OCI-M1 (cell line): ENCODE results near the gene PHACTR1.
"Not testable (repeated sequence)": the region's sequence is repeated elsewhere in the genome, so short reads cannot be mapped to it uniquely, and the experiment has no call there.

ENCODE experiments used
- DNase-seq: peaks from one replicate; lab custom pipeline; 2025; lab: John Stamatoyannopoulos, UW

PHACTR1 gene

DNA sequence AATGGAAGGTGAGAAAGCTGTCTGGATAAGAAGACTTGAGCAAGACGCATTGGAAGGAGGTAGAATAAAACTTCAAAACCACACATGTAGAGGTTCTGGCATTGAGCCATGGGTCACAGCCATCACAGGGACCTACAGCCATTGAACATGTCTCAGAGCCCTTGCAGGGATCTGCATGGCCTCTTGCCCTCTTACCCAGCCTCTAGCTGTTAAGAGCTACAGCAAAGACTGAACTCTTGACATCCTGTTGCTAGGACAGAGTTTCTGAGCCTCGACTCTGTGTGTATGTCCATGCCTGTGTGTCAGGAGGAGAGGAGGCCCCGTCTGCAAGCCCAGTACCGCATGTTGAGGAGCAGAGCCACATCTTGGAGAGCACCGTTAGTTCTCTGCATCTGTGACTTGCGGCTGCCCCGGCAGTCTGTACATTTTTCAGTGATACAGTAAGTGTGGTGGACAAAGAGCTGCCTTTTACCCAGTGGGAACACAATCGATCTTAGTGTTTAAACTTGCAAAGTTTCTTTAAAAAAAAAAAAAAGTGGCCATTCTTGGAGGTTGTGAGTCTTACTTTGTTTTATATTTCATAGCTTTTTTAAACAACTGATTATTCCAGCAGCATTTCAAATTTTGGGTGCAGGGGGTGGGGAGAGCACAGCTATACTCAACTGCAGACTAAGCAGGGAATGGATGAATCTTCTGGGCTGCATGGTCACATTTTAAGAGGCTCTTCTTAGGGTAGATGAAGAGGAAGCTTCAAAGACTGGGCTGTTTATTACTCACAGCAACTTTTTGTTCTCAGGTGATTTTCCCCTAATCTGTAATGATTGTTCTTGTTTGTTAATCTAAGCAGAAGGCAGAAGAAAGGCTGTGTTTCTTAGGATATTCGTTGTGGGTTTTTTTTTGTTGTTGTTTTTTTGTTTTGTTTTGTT is 523.2 kb downstream of the PHACTR1 start:
- DNase-seq, result no peak

DNA sequence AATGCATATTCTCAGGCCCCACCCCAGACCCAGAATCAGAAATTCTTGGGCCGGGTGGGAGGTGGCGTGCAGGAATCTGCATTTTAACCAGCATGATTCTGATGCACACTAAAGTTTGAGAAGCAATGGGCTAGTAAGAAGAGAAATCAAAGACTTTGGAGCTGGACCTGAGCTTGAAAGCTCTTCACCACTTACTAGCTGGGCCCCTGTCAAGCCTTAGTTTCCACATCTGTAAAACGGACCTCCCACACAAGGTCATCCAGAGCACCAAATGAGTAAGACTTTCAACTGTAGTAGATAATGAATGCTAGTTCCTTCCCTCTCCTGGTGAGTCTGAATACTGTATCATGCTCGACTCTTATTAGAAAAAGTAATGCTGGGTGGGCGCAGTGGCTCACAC is 524.8 kb downstream of the PHACTR1 start:
- DNase-seq, result no peak

DNA sequence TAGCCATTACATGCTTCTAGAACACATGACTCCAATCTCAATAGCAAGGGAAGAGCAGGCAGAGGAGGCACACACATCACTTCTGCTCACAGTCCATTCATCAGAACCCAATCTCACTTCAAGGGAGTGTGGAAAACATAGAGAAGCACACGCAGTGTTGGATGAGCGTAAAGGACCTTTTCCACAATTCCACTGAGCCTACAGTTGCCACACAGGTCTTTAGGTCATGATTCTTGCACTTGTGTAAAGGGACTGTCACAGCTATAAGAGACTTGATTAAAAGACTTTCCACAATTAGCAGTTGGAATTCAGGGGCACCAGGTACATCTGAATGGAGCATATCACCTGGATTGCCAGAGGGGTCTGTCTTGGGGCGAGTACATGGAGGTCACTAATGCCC is 525.6 kb downstream of the PHACTR1 start:
- no peak for DNase-seq

DNA sequence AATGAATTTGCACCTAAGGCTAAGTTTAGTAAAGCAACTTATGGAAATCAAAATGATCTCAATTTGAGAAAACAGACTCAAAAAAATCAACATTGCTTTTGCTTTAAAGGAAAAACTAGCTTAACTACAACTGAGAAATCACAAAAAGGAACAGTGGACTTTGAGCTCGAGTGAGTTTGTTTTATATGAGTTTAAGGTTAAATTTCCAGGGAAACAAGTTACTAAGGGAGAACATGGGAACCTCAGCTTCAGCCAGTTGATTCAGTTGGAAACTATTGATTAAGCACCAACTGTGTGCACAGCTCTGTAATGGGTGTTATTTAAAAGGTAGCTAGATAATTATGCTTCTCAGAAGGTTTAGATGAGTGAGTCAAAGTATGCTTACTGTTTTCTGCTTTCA is 526.0 kb downstream of the PHACTR1 start:
- no peak for DNase-seq

GRCh38 chr6:13243033-13243432 is 526.5 kb downstream of the PHACTR1 start:
- no peak for DNase-seq

- DNase-seq, result not testable (repeated sequence)
Measured at GRCh38 chr6:13243745-13244144, 527.2 kb downstream of the PHACTR1 start.

DNA sequence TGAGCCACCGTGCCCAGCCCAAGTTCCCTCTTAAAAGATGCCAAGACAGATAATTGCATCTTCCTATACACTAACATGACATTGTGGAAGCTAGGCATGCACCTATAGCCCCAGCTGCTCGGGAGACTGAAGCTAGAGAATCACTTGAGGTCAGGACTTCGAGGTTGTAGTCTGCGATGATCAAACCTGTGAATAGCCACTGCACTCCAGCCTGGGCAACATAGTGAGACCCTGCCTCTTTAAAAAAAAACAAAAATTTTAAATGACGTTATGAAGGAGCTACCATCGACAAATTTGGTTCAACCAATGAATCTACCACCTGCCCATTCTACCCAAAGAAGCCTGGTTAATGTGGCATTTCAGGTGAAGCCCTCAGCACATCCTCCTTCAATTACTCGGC is 531.1 kb downstream of the PHACTR1 start:
- no peak for DNase-seq

DNA sequence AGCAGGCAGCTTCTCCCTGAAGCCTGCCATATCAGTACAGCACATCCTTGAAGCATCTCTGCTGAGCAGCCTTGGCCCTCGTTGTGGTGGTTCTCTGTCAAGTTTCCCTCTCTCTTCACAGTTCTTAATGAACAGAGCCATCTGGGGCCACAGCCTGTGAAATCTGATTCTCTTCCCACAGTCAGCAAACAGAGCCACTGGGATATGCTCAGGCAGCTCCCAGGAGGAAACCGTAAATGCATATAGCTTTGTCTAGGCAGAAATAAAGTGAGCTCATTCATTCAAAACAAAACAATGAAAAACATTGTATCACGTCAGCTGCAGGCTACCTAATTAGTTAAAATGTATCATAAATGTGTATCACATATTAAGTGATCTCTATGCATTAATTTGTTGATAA is 531.5 kb downstream of the PHACTR1 start:
- no peak for DNase-seq

- no peak for DNase-seq
Measured at GRCh38 chr6:13248584-13248985, 532.0 kb downstream of the PHACTR1 start.

GRCh38 chr6:13248994-13249393 is 532.4 kb downstream of the PHACTR1 start:
- no peak for DNase-seq

- DNase-seq, result no peak
Measured at GRCh38 chr6:13249817-13250216, 533.2 kb downstream of the PHACTR1 start.

- no peak for DNase-seq
Measured at GRCh38 chr6:13250703-13251102, 534.1 kb downstream of the PHACTR1 start.

DNA sequence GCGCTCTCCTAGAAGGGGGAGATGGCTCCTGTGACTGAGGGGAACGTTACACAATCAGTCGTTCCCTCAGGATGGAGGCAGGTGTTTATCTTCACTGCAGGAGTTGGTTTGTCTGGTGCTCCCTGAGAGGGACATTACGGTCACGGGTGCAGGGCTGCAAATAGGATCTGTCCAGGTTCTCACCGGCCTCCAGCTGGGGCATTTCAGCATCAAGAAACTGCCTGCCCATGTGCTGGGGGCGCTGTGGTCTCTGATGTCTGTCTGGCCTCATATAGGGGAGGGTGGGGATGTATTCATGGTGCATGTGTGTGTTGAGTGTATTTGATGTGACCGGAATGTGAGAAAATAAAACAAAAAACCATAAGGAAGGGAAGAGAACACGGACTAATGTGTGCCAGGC is 534.7 kb downstream of the PHACTR1 start:
- no peak for DNase-seq

DNA sequence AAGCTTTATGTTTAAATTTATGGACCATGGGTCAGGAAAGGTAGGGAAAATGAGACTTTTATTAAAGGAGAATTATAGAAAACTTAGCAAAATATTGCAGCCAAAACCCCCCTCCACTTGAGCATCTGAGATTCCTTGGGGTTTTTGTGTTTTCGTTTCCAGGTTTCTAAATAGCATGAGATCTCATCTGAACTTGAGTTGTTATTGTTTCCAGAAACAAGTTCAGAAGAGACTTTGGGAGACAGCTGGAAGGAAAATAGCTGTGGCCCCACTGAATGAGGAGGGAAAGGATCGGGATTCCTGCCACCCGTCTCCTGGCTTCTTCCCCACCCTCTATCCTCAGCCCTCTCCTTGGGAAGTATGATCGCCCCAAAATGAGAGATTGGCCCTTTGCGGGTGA is 536.2 kb downstream of the PHACTR1 start:
- DNase-seq, result no peak

GRCh38 chr6:13253272-13253671 is 536.7 kb downstream of the PHACTR1 start:
- peak; percentile 59 for DNase-seq

- peak; percentile 89 for DNase-seq
Measured at GRCh38 chr6:13256266-13257001, 539.9 kb downstream of the PHACTR1 start.

GRCh38 chr6:13259393-13259792 is 542.8 kb downstream of the PHACTR1 start:
- no peak for DNase-seq

- DNase-seq, result no peak
Measured at GRCh38 chr6:13260101-13260598, 543.6 kb downstream of the PHACTR1 start.

DNA sequence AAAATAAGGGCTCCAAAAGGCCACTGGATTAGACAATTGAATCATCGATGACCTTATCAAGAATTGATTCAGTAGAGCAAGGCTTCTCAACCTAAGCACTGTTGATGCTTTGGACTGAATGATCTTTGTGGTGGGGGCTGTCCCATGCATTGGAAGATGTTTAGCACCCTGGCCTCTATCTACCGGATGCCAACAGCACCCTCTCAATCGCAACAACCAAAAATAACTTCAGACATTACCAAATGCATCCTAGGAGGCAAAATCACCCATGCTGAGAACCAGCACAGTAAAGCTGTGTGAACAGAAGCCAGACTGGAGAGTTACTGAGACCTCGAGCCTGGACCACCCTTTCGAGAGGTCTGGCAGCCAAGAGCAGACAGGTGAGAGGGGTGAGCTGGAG is 544.3 kb downstream of the PHACTR1 start:
- no peak for DNase-seq

DNA sequence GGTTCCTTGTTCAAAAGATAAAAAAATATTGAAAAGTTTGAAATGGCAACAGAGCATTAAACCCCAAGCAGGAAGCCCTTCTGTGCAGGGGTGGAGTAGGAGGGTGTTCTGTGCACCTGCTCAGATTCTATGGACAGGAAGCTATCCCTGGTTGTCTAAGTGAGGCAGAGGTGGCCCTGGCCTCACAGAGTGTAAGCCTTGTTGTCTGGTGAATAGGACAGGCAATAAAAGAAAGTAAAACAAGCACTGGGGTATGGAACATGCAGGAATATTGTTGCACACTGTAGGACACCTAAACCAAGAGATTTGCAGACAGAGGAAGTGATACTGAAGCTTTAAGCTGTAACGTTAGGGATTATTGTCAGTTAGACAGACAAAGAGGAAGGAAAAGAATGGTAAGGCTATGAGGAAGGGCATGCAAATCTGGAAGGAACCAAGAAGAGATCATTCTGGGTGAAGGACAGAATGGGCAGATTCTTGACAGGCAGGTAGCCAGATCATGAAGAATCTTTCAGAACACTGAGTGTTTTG is 545.0 kb downstream of the PHACTR1 start:
- DNase-seq, result peak; percentile 27

DNA sequence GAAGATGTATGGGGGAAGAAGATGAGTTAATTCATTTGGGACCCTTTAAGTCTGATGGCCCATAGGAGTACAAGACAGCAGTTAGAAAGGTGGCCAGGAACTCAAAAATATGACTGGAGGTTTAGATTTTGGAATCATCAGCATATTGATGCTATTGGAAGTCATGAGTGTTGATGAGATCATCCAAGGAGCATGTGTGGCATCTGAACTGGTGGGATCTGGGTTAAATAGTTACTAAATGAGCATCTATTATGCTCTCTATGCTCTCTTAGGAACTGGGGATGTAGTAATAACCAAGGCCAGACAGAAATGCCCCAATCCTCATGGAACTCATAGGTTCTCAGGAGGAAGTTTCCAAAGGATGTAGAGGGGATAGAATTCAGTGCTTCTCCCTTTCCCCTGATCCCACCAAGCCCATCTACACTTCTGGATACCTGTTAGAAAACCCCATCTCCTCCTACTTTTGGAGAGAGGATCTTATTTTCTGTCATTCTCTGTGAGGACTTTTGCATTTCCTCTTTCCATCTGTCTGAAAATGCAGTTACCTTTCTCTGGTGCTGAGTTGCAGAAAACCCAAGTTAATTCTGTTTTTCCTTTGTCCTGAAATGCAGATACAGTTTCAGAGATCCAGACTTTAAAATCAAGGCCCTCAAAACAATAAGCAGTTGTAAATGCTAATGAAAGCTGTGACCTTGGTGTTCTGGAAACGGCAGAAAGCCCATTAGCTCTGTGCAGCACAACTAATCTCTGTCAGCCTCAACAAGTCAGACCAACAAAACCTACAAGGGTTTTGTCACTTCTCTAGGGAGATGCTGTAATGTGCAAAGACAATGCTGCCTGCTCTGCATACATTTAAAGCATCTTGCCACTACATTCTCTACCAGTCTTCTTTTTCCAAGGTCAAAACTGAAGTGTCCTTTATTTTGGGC is 546.0 kb downstream of the PHACTR1 start:
- no peak for DNase-seq

DNA sequence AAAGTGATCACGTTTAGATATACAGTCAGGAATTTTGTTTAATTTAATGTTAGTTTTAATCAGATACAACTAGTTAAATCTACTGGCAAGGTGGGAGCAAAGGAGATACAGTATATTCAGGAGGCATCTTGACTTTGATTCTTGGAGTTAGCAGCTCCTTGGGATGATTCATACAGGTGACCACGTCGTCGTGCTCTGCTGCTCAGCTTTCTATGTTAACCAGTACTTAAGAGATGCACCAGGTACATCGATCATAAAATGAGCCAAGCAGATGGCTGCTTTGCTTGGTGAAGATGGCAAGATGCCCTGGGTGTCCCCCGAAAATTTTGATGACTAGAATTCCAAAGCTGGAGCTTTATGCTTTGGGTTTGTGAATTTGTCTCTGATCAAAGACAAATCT is 547.1 kb downstream of the PHACTR1 start:
- no peak for DNase-seq
